ENCODE results near the gene KCNJ16.

Gene KCNJ16

DNA sequence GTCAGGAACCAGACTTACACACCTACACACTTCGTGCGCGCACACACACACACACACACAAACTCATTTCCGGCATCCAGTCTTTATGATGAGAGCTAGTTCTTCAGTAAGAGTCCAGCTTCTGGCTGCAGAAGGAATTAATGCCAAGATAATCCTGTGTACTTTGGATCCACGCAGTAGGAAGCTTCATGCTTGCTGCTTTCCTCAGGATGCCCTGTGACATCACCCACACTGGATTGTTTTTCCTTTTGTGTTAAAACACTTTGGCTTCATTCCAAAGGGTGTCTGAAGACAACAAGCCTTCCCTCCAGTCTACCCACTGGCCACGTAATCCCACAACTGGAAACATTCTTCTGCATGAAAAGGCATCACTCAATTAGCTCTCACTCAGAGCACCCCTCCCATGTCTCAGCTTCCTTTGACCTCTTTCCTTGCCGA is 35.4 kb downstream of the KCNJ16 start:
- TF ChIP-seq, protein P1, sequence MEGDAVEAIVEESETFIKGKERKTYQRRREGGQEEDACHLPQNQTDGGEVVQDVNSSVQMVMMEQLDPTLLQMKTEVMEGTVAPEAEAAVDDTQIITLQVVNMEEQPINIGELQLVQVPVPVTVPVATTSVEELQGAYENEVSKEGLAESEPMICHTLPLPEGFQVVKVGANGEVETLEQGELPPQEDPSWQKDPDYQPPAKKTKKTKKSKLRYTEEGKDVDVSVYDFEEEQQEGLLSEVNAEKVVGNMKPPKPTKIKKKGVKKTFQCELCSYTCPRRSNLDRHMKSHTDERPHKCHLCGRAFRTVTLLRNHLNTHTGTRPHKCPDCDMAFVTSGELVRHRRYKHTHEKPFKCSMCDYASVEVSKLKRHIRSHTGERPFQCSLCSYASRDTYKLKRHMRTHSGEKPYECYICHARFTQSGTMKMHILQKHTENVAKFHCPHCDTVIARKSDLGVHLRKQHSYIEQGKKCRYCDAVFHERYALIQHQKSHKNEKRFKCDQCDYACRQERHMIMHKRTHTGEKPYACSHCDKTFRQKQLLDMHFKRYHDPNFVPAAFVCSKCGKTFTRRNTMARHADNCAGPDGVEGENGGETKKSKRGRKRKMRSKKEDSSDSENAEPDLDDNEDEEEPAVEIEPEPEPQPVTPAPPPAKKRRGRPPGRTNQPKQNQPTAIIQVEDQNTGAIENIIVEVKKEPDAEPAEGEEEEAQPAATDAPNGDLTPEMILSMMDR (IDR thresholded peaks at IDR 0.05; ENCODE audit: low read depth, low read length, missing control alignments): no peak
- H3K4me3 ChIP-seq (ENCODE audit: low read depth, low read length): no peak overlapping the region
- no peak for DNase-seq (ENCODE audit: low read depth)

DNA sequence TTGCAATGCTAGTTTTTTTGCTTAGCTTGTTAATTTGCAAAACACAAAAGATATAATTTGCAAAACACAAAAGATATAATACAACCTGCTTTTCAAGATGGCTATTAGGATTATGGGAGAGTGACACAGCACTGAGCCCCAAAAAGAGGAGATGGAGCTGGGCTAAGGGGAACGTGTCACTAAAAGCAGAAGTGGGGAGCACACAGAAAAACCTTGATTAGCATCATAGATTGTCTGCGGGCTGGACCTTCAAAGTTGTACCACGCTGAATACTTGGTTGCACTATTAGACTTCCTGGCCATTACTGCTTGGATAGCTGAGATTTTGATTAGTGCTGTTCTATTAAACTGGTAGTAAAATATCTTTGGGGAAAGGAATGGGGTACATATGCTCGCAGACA is 36.2 kb downstream of the KCNJ16 start:
- H3K4me3 ChIP-seq (ENCODE audit: low read depth, low read length): no peak overlapping the region
- DNase-seq (ENCODE audit: low read depth): no peak
- TF ChIP-seq, protein P1 (IDR thresholded peaks at IDR 0.05; ENCODE audit: low read depth, low read length, missing control alignments): no peak

DNA sequence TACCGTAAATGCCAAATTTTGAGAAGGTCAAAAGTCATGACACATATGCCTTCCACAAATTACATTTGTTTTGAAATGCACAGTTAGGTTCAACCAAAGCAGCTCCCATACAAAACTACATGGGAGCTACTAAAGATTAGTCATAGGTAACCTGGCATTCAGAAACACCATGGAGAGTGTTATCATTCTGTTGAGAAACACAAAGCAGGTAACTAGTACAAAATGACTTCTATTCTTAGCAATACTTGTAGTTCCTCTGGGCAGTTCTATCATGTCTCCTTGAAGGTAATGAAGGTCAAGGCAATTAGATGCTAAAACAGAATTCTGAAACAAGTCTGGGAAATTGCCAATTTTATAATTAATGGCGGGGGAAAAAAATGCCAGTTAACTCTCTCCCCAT is 39.4 kb downstream of the KCNJ16 start:
- H3K4me3 ChIP-seq (ENCODE audit: low read depth, low read length): no peak overlapping the region
- TF ChIP-seq, protein P1 (IDR thresholded peaks at IDR 0.05; ENCODE audit: low read depth, low read length, missing control alignments): no peak
- DNase-seq (ENCODE audit: low read depth): no peak

DNA sequence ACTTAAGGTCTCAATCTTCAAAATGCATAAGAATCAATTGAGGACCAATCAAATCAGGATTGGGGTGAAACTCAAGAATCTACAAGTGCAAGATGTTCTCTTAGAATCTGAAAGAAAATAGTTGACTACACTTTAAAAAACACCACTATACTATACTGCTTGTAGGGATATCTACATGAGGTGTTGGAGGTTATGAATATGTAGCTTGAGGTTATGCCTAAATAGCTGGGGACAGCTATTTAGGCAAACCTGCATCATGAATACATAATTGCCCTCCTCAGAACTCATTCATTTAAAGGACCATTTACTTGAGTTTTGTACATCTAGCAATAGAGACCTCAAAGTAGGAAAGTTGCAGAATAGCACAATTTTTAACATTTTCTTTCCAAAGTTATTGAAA is 40.1 kb downstream of the KCNJ16 start:
- H3K4me3 ChIP-seq (ENCODE audit: low read depth, low read length): no peak overlapping the region
- TF ChIP-seq, protein P1 (IDR thresholded peaks at IDR 0.05; ENCODE audit: low read depth, low read length, missing control alignments): no peak
- DNase-seq (ENCODE audit: low read depth): no peak

GRCh38 chr17:70116919-70117318 is 41.9 kb downstream of the KCNJ16 start:
- DNase-seq (ENCODE audit: low read depth): no peak
- no peak overlapping the region for H3K4me3 ChIP-seq (ENCODE audit: low read depth, low read length)
- TF ChIP-seq, protein P1 (IDR thresholded peaks at IDR 0.05; ENCODE audit: low read depth, low read length, missing control alignments): no peak

- no peak for DNase-seq (ENCODE audit: low read depth)
- TF ChIP-seq, protein P1 (IDR thresholded peaks at IDR 0.05; ENCODE audit: low read depth, low read length, missing control alignments): no peak
- no peak overlapping the region for H3K4me3 ChIP-seq (ENCODE audit: low read depth, low read length)
Measured at GRCh38 chr17:70119545-70119944, 44.5 kb downstream of the KCNJ16 start.

DNA sequence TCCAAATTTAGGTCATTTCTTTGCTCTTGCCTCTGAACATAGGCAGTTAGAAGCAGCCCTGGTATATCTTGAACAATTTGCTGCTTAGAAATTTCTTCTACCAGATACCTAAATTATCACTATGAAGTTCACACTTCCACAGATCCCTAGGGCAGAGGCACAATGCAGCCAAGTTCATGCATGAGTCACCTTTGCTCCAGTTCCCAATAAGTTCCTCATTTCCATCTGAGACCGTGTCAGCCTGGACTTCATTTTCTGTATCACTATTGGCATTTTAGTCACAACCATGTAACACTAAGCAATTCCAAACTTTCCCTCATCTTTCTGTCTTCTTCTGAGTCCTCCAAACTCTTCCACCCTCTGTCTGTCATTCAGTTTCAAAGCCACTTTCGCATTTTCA is 45.0 kb downstream of the KCNJ16 start:
- H3K4me3 ChIP-seq (ENCODE audit: low read depth, low read length): no peak overlapping the region
- TF ChIP-seq, protein P1 (IDR thresholded peaks at IDR 0.05; ENCODE audit: low read depth, low read length, missing control alignments): no peak
- no peak for DNase-seq (ENCODE audit: low read depth)
